ENCODE data around the gene MTHFD1L. TPM values are rescaled to one million over a fixed set of nuclear protein-coding genes. Genes with fewer than 3 reads are reported as not detected.

Gene MTHFD1L
- total and polyA plus RNA-seq, 2 of the 8 experiments (the other 6 are each of a cell fraction or from before 2014, with no cell fraction given), result 29.2 to 105 TPM

- TF ChIP-seq RBBP5 (IDR thresholded peaks at IDR 0.05; ENCODE audit: borderline replicate concordance, low read depth, low read length) (no peak), CBX5 (IDR thresholded peaks at IDR 0.05; ENCODE audit: low read depth, low read length) (no peak), GABPA (IDR thresholded peaks at IDR 0.05; ENCODE audit: borderline replicate concordance, insufficient read depth, low read length) (no peak), SAP30 (IDR thresholded peaks at IDR 0.05; ENCODE audit: insufficient read depth, insufficient replicate concordance, low read length) (no peak)
These were observed 56.6 kb downstream of the MTHFD1L start (continued) for GRCh38 chr6:150922137-150922536.

All from H1 (cell line).